ENCODE data around the gene FBXW11.
A peak's percentile ranks its signal among the peaks of the same experiment; 100 is the strongest.
"Not testable (repeated sequence)": the region's sequence is repeated elsewhere in the genome, so short reads cannot be mapped to it uniquely, and the experiment has no call there.

Gene FBXW11

DNA sequence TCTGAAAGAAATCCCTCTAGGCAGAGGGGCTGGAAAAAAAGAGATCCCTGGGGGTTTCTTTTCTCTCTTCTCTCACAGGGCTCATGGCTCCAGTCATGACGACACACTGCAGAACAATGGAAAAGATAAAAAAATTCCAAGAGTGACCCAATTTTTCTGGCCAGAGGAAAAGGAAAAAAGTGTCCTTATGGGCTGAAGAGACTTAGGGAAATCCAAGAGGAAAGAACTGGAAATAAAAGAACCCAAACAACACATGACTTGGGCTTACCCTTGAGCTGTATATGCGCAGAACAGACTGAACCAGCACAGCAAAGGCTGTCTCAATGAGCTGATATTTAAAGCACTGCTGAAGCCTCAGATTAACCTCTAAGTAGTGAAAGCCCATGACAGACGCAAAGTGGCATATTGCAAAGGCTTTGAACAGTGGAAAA, 118.4 kb downstream of the FBXW11 start:
- Mint-ChIP-seq H3K9me3 (no peaks in the 10 kb centered on the region), H3K4me1 (no peaks in the 10 kb centered on the region), H3K27ac (no peak overlapping the region), H3K36me3 (ENCODE audit: low read depth) (peaks cover 51% of the 10 kb centered on the region), H3K4me3 (no peak overlapping the region), H3K27me3 (no peaks in the 10 kb centered on the region)
- ATAC-seq: no peak
- no peak for DNase-seq

DNA sequence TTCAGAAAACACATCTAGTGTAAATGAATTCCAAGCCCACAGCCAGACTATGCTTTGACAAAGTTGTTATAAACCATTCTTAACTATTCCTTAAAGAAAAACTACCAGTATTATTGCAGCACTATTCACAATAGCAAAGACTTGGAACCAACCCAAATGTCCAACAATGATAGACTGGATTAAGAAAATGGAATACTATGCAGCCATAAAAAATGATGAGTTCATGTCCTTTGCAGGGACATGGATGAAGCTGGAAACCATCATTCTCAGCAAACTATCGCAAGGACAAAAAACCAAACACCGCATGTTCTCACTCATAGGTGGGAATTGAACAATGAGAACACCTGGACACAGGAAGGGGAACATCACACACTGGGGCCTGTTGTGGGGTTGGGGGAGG, 120.4 kb downstream of the FBXW11 start:
- Mint-ChIP-seq H3K36me3 (ENCODE audit: low read depth) (peaks cover 54% of the 10 kb centered on the region), H3K4me1 (peaks cover 13% of the 10 kb centered on the region)
- not testable (repeated sequence) for H3K27ac Mint-ChIP-seq, H3K9me3 Mint-ChIP-seq, ATAC-seq, DNase-seq, H3K4me3 Mint-ChIP-seq, H3K27me3 Mint-ChIP-seq

DNA sequence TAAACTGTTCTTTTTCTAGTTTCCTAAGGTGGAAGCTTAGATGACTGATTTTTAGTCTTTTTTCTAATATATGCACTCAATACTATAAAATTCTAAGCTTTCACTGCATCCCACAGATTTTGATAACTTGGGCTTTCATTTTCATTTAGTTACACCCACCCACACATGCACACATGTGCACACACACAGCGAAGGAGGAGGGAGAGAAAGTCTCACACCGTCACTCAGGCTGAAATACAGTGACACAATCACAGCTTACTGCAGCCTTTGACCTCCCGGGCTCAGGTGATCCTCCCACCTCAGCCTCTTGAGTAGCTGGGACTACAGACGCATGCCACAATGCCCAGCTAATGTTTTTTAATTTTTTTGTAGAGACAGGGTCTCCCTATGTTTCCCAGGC, 124.3 kb downstream of the FBXW11 start:
- H3K36me3 Mint-ChIP-seq (ENCODE audit: low read depth): peaks cover 44% of the 10 kb centered on the region
- no peaks in the 10 kb centered on the region for H3K27me3 Mint-ChIP-seq
- H3K4me1 Mint-ChIP-seq: peaks cover 13% of the 10 kb centered on the region

DNA sequence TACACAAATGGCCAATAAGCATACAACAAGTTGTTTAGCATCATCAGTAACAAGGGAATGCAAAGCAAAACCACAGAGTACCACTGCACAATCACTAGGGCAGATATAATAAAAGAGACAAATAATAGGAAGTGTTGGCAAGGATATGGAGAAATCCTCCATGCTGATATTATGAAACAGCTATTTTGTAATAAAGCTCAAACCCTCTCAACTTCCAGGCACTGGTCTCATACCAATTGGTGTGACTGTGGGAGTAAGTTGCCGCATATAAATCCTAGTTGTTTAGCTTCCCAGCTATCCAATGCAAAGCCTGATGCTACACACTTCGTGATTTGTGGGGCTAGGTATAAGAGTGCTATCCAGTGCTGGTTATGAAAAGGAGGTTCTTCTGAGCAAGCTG, 132.2 kb downstream of the FBXW11 start:
- no peaks in the 10 kb centered on the region for H3K4me1 Mint-ChIP-seq
- no peak overlapping the region for H3K27ac Mint-ChIP-seq
- H3K4me3 Mint-ChIP-seq: no peak overlapping the region
- no peak for ATAC-seq
- no peak for DNase-seq
- H3K27me3 Mint-ChIP-seq: no peaks in the 10 kb centered on the region
- peaks cover 53% of the 10 kb centered on the region for H3K36me3 Mint-ChIP-seq (ENCODE audit: low read depth)
- no peaks in the 10 kb centered on the region for H3K9me3 Mint-ChIP-seq

More for the DNA sequence above, 124.3 kb downstream of the FBXW11 start:
- Mint-ChIP-seq H3K27ac (no peak overlapping the region), H3K4me3 (no peak overlapping the region), H3K9me3 (no peaks in the 10 kb centered on the region)
- DNase-seq: no peak
- ATAC-seq: peak; percentile 66

GRCh38 chr5:171872666-171873065, 133.8 kb downstream of the FBXW11 start:
- Mint-ChIP-seq H3K27me3 (no peaks in the 10 kb centered on the region), H3K9me3 (no peaks in the 10 kb centered on the region), H3K36me3 (ENCODE audit: low read depth) (peaks cover 65% of the 10 kb centered on the region), H3K4me3 (no peak overlapping the region), H3K4me1 (no peaks in the 10 kb centered on the region), H3K27ac (no peak overlapping the region)
- ATAC-seq: no peak
- DNase-seq: no peak

GRCh38 chr5:171871711-171872110, 134.7 kb downstream of the FBXW11 start:
- H3K27ac Mint-ChIP-seq: no peak overlapping the region
- peaks cover under 1% of the 10 kb centered on the region for H3K4me1 Mint-ChIP-seq
- peaks cover 64% of the 10 kb centered on the region for H3K36me3 Mint-ChIP-seq (ENCODE audit: low read depth)
- ATAC-seq: no peak
- H3K4me3 Mint-ChIP-seq: no peak overlapping the region
- H3K27me3 Mint-ChIP-seq: no peaks in the 10 kb centered on the region
- H3K9me3 Mint-ChIP-seq: no peaks in the 10 kb centered on the region
- no peak for DNase-seq

DNA sequence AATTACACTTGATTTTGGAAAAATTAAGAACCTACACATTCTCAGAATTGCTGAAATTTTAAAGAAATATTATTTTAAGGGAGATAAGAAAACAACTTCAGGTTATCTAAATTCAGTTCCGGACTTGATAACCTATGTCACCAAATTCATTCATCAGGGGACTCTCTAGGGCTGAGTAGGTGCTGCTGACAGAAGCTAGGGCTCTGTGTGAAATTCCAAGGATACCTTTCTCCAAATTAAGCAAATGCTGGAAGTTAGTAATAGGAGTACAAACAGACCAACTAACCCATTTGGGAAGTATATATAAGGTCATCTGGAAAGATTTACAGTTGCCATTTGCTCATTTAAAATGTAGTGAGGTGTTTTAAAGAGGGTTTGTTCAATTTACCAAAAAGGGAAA, 136.5 kb downstream of the FBXW11 start:
- no peak overlapping the region for H3K4me3 Mint-ChIP-seq
- no peaks in the 10 kb centered on the region for H3K9me3 Mint-ChIP-seq
- ATAC-seq: no peak
- peaks cover 47% of the 10 kb centered on the region for H3K36me3 Mint-ChIP-seq (ENCODE audit: low read depth)
- no peak for DNase-seq
- no peaks in the 10 kb centered on the region for H3K27me3 Mint-ChIP-seq
- H3K4me1 Mint-ChIP-seq: peaks cover 6% of the 10 kb centered on the region
- H3K27ac Mint-ChIP-seq: no peak overlapping the region

DNA sequence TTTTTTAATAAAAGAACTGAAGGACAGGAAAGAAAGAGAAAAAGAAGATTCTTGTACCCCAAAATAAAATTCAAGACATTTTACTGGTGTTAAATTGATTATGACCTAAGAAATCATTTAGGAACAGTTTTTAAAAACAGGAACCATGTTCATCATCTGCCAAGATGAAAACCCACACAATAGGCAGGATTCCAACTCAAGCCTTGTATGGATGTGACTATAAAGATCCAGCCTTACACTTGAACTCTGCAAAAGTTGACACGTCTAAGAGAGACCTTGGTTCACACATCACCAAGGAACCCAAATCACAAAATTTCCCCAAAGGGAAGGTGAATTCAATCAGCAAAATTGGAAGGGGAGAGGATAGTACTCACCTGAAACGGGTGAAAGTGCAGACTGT, 138.2 kb downstream of the FBXW11 start:
- DNase-seq (no peak), ATAC-seq (no peak)
- Mint-ChIP-seq H3K4me3 (no peak overlapping the region), H3K36me3 (ENCODE audit: low read depth) (peaks cover 48% of the 10 kb centered on the region), H3K9me3 (no peaks in the 10 kb centered on the region), H3K27ac (no peak overlapping the region), H3K4me1 (peaks cover 6% of the 10 kb centered on the region), H3K27me3 (no peaks in the 10 kb centered on the region)

DNA sequence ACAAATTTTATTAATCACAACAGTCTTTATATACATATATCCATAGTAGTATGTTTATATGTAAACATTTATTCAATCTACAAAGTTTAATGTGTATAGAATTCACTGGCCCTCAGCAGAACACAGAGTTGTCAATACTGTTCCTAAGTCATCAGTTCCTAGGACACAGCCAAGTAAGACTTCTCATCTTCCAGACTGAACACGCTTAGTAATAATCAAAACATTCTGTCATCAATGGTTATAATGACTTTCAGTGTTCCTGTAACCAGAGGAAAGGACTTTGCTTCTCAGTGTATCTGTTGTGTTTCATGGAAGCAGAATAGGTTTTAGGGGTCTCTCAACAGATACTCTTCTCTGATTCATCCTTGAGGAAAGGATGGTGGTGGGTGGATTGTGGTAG, 138.7 kb downstream of the FBXW11 start:
- DNase-seq: no peak
- peaks cover 6% of the 10 kb centered on the region for H3K4me1 Mint-ChIP-seq
- H3K9me3 Mint-ChIP-seq: no peaks in the 10 kb centered on the region
- no peak overlapping the region for H3K4me3 Mint-ChIP-seq
- H3K36me3 Mint-ChIP-seq (ENCODE audit: low read depth): peaks cover 44% of the 10 kb centered on the region
- no peaks in the 10 kb centered on the region for H3K27me3 Mint-ChIP-seq
- ATAC-seq: no peak
- no peak overlapping the region for H3K27ac Mint-ChIP-seq

DNA sequence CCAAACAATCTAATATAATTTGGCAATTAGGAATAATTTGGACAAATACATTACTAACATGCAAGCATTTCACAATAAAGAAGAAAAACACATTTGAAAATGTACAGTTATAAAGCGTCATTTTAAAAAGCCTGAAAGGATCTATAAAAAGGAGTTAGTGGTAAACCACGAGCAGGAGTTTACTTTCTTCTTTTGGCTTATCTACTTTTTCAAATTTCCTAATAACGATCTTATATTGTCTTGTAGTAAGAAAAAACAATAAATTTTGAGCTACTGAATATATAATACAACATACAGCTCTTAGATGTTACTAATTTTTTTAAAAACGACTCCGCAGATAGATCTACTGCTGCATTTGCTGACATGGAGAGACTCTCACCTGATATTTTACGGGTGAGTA, 141.0 kb downstream of the FBXW11 start:
- Mint-ChIP-seq H3K4me1 (peaks cover 6% of the 10 kb centered on the region), H3K36me3 (ENCODE audit: low read depth) (peaks cover 43% of the 10 kb centered on the region), H3K27ac (no peak overlapping the region), H3K4me3 (no peak overlapping the region), H3K9me3 (no peaks in the 10 kb centered on the region), H3K27me3 (no peaks in the 10 kb centered on the region)
- ATAC-seq (no peak), DNase-seq (no peak)

DNA sequence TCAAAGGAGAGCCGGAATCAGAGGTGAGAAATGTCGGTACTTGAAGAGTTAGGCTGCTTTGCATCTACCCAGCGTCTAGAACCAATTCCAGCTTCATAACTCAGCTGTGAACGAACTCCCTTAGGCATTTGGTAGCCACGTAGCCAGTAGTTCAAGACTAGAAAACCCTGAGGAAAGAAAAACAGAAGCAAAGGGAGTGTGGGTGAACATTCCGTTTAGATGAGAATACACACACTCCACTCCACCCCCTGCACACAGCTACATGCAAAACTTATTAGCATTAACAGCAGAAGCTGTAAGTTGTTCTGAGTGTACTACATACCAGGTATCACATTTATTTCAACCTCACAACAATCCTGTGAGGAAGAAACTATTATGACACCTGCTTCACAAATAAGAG, 142.5 kb downstream of the FBXW11 start:
- no peak overlapping the region for H3K27ac Mint-ChIP-seq
- H3K36me3 Mint-ChIP-seq (ENCODE audit: low read depth): peaks cover 38% of the 10 kb centered on the region
- no peaks in the 10 kb centered on the region for H3K9me3 Mint-ChIP-seq
- no peak for ATAC-seq
- no peak for DNase-seq
- no peak overlapping the region for H3K4me3 Mint-ChIP-seq
- no peaks in the 10 kb centered on the region for H3K27me3 Mint-ChIP-seq
- peaks cover 6% of the 10 kb centered on the region for H3K4me1 Mint-ChIP-seq

- Mint-ChIP-seq H3K4me3 (no peak overlapping the region), H3K9me3 (no peaks in the 10 kb centered on the region), H3K27ac (no peak overlapping the region), H3K27me3 (no peaks in the 10 kb centered on the region), H3K4me1 (peaks cover 6% of the 10 kb centered on the region), H3K36me3 (ENCODE audit: low read depth) (peaks cover 31% of the 10 kb centered on the region)
- no peak for DNase-seq
- ATAC-seq: no peak
Observed at GRCh38 chr5:171862624-171863023, 143.8 kb downstream of the FBXW11 start.

DNA sequence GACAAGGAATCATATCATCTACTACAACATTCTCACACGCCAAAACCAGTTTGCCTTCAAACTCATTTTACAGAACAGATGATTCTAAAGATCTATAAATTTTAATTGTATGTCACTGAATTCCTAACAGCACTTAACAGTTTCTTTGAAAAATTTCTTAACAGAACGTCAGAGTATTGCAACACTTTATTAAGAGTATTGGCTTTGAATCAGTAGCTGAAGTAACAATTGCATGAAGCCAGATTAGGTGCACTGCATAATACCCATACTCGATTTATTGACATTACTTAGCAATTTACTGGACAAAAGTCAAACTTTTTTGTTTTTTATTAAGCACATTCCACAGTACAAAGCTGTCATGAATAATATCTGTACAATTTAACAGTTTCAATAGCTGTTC, 145.1 kb downstream of the FBXW11 start:
- Mint-ChIP-seq H3K9me3 (no peaks in the 10 kb centered on the region), H3K27ac (no peak overlapping the region), H3K36me3 (ENCODE audit: low read depth) (peaks cover 23% of the 10 kb centered on the region), H3K4me1 (peaks cover 7% of the 10 kb centered on the region), H3K4me3 (no peak overlapping the region), H3K27me3 (no peaks in the 10 kb centered on the region)
- ATAC-seq: no peak
- DNase-seq: no peak

- DNase-seq (no peak), ATAC-seq (peak; percentile 53)
- H3K27me3 Mint-ChIP-seq: no peaks in the 10 kb centered on the region
- peaks cover 20% of the 10 kb centered on the region for H3K36me3 Mint-ChIP-seq (ENCODE audit: low read depth)
- peaks cover 3% of the 10 kb centered on the region for H3K4me1 Mint-ChIP-seq
- H3K9me3 Mint-ChIP-seq: no peaks in the 10 kb centered on the region
- H3K4me3 Mint-ChIP-seq: no peak overlapping the region
- H3K27ac Mint-ChIP-seq: no peak overlapping the region
Observed at GRCh38 chr5:171858303-171858702, 148.1 kb downstream of the FBXW11 start.

GRCh38 chr5:171857489-171857876, 149.0 kb downstream of the FBXW11 start:
- no peak overlapping the region for H3K4me3 Mint-ChIP-seq
- ATAC-seq (no peak), DNase-seq (no peak)
- no peaks in the 10 kb centered on the region for H3K9me3 Mint-ChIP-seq
- peaks cover 20% of the 10 kb centered on the region for H3K36me3 Mint-ChIP-seq (ENCODE audit: low read depth)
- H3K27me3 Mint-ChIP-seq: no peaks in the 10 kb centered on the region
- peaks cover 3% of the 10 kb centered on the region for H3K4me1 Mint-ChIP-seq
- no peak overlapping the region for H3K27ac Mint-ChIP-seq

All from activated naive CD8-positive, alpha-beta T cell treated with anti-CD3 and anti-CD28 coated beads, Interleukin-2, amount 50 U/mL, for 24 hours (primary cell).